WTC11 (cell line): ENCODE data around the gene PPP1R11. TPM values are rescaled to one million over a fixed set of nuclear protein-coding genes. Genes with fewer than 3 reads are reported as not detected.

Experiments used
- ATAC-seq: fragments of 200-7000 bp; cut with Tn5 transposase; 2 replicates; pipeline ENCODE4 v1.10.0; 2021; ENCODE audit warnings: mild to moderate bottlenecking, moderate library complexity
- CTCF ChIA-PET: fragments of 300-600 bp; sonication (Branson Sonifier 250); formaldehyde crosslinking; loops from one replicate; lab custom pipeline; 2021; ENCODE audit warnings: antibody characterized with exemption; lab: Charles Lee
- POLR2A ChIA-PET: fragments of 350-600 bp; sonication (Branson Sonifier 250); formaldehyde crosslinking; loops from one replicate; lab custom pipeline; 2021; ENCODE audit warnings: antibody characterized with exemption; lab: Charles Lee
- DNase-seq: peaks from one replicate; pipeline ENCODE4 v3.0.0; 2021; ENCODE audit warnings: low spot score
- H3K27ac Mint-ChIP-seq: 2 replicates; pipeline ENCODE4 v1.8.0; 2021; ENCODE audit warnings: mixed read lengths
- H3K27me3 Mint-ChIP-seq: 2 replicates; pipeline ENCODE4 v1.8.0; 2021; ENCODE audit warnings: low read depth, mild to moderate bottlenecking, moderate library complexity, mixed read lengths
- H3K36me3 Mint-ChIP-seq: 2 replicates; pipeline ENCODE4 v1.8.0; 2021; ENCODE audit warnings: mixed read lengths
- H3K4me1 Mint-ChIP-seq: 2 replicates; pipeline ENCODE4 v1.8.0; 2022; ENCODE audit warnings: mixed read lengths
- H3K4me3 Mint-ChIP-seq: 2 replicates; pipeline ENCODE4 v1.8.0; 2021; ENCODE audit warnings: mild to moderate bottlenecking, moderate library complexity, mixed read lengths
- H3K9me3 Mint-ChIP-seq: 2 replicates; pipeline ENCODE4 v1.8.0; 2021; ENCODE audit warnings: mixed read lengths
- ATF3 ChIP-seq: sonication (generic); formaldehyde crosslinking; conservative IDR thresholded peaks from 2 replicates; pipeline ENCODE4 v1.8.1; 2022; ENCODE audit warnings: mild to moderate bottlenecking, missing genetic modification reagents
- E2F4 ChIP-seq: sonication (generic); formaldehyde crosslinking; IDR thresholded peaks from 2 replicates; pipeline ENCODE4 v1.8.1; 2022; ENCODE audit warnings: low read depth, mild to moderate bottlenecking, moderate library complexity, missing genetic modification reagents, borderline replicate concordance
- E2F5 ChIP-seq: sonication (generic); formaldehyde crosslinking; IDR thresholded peaks from 2 replicates; pipeline ENCODE4 v1.8.1; 2022; ENCODE audit warnings: mild to moderate bottlenecking, moderate library complexity, missing genetic modification reagents
- ESRRA ChIP-seq: sonication (generic); formaldehyde crosslinking; IDR thresholded peaks from 2 replicates; pipeline ENCODE4 v1.8.1; 2022; ENCODE audit warnings: mild to moderate bottlenecking, missing genetic modification reagents, borderline replicate concordance
- FOXP1 ChIP-seq: sonication (generic); formaldehyde crosslinking; IDR thresholded peaks from 2 replicates; pipeline ENCODE4 v1.8.0; 2022; ENCODE audit warnings: missing genetic modification reagents, mild to moderate bottlenecking, moderate library complexity, borderline replicate concordance
- GABPB1 ChIP-seq: sonication (generic); formaldehyde crosslinking; IDR thresholded peaks from 2 replicates; pipeline ENCODE4 v1.8.1; 2023; ENCODE audit warnings: mild to moderate bottlenecking, missing genetic modification reagents
- HMGA2 ChIP-seq: fragments of 250-450 bp; sonication (Bioruptor Pico); IDR thresholded peaks from 2 replicates; pipeline ENCODE4 v1.4.0; 2021; ENCODE audit warnings: mild to moderate bottlenecking, moderate library complexity
- IRF1 ChIP-seq: sonication (generic); formaldehyde crosslinking; IDR thresholded peaks from 2 replicates; pipeline ENCODE4 v1.8.0; 2023; ENCODE audit warnings: missing genetic modification reagents
- IRF2 ChIP-seq: sonication (generic); formaldehyde crosslinking; IDR thresholded peaks from 2 replicates; pipeline ENCODE4 v1.8.0; 2022; ENCODE audit warnings: low read depth, missing genetic modification reagents, borderline replicate concordance
- KAT7 ChIP-seq: sonication (generic); formaldehyde crosslinking; IDR thresholded peaks from 2 replicates; pipeline ENCODE4 v1.8.1; 2023; ENCODE audit warnings: missing genetic modification reagents, mild to moderate bottlenecking, borderline replicate concordance
- MAX ChIP-seq: sonication (generic); formaldehyde crosslinking; IDR thresholded peaks from 2 replicates; pipeline ENCODE4 v1.8.0; 2022; ENCODE audit warnings: mild to moderate bottlenecking, missing genetic modification reagents
- NFYB ChIP-seq: sonication (generic); formaldehyde crosslinking; conservative IDR thresholded peaks from 2 replicates; pipeline ENCODE4 v1.8.0; 2022; ENCODE audit warnings: low read depth, missing genetic modification reagents
- PREB ChIP-seq: sonication (generic); formaldehyde crosslinking; IDR thresholded peaks from 2 replicates; pipeline ENCODE4 v1.8.1; 2022; ENCODE audit warnings: mild to moderate bottlenecking, missing genetic modification reagents, moderate library complexity, borderline replicate concordance
- RELA ChIP-seq: sonication (generic); formaldehyde crosslinking; IDR thresholded peaks from 2 replicates; pipeline ENCODE4 v1.8.1; 2022; ENCODE audit warnings: missing genetic modification reagents, mild to moderate bottlenecking, borderline replicate concordance
- SMAD4 ChIP-seq: sonication (generic); formaldehyde crosslinking; IDR thresholded peaks from 2 replicates; pipeline ENCODE4 v1.8.0; 2022; ENCODE audit warnings: mild to moderate bottlenecking, missing genetic modification reagents
- ZMAT4 ChIP-seq: fragments of 250-450 bp; sonication (Bioruptor Pico); IDR thresholded peaks from 2 replicates; pipeline ENCODE4 v1.9.0; 2021; ENCODE audit warnings: mild to moderate bottlenecking
- ZNF138 ChIP-seq: sonication (generic); formaldehyde crosslinking; conservative IDR thresholded peaks from 2 replicates; pipeline ENCODE4 v1.8.1; 2022; ENCODE audit warnings: mild to moderate bottlenecking, moderate library complexity, missing genetic modification reagents
- ZNF232 ChIP-seq: sonication (generic); formaldehyde crosslinking; IDR thresholded peaks from 2 replicates; pipeline ENCODE4 v1.8.0; 2022; ENCODE audit warnings: mild to moderate bottlenecking, missing genetic modification reagents
- ZNF281 ChIP-seq: sonication (generic); formaldehyde crosslinking; IDR thresholded peaks from 2 replicates; pipeline ENCODE4 v1.8.0; 2023; ENCODE audit warnings: mild to moderate bottlenecking, missing genetic modification reagents
- ZNF396 ChIP-seq: fragments of 250-450 bp; sonication (Bioruptor Pico); IDR thresholded peaks from 2 replicates; pipeline ENCODE4 v1.8.0; 2021; ENCODE audit warnings: mild to moderate bottlenecking, moderate library complexity, borderline replicate concordance
- ZNF671 ChIP-seq: fragments of 250-450 bp; sonication (Bioruptor Pico); IDR thresholded peaks from 2 replicates; pipeline ENCODE4 v1.8.0; 2021; ENCODE audit warnings: mild to moderate bottlenecking
- total RNA-seq: library from RNA; stranded (reverse); gene quantifications from 3 replicates; pipeline ENCODE4 v1.2.3, GENCODE V29; 2021

The PPP1R11 gene
- total RNA-seq, 1 experiment from 2014 or later = 25.0 TPM

GRCh38 chr6:30100585-30101443 lies 33.8 kb downstream of the PPP1R11 start (continued):
- no peak for TF ChIP-seq IRF2 (CRISPR knock-in tag)
- TF ChIP-seq E2F4 (CRISPR knock-in tag) = no peak
- no peak for TF ChIP-seq ZNF232 (CRISPR knock-in tag)
- 0 out of 2 replicates have a peak, but pooled peaks have one; percentile 40 for TF ChIP-seq SMAD4
- no peak for TF ChIP-seq NFYB (CRISPR knock-in tag)
- TF ChIP-seq FOXP1 (CRISPR knock-in tag) = 0 out of 2 replicates have a peak, but pooled peaks have one; percentile 14
- TF ChIP-seq ZNF396 (CRISPR knock-in tag) = no peak
- no peak for TF ChIP-seq HMGA2
- TF ChIP-seq ZMAT4 (CRISPR knock-in tag) = no peak
- TF ChIP-seq ATF3 = no peak
- TF ChIP-seq ZNF281 (CRISPR knock-in tag) = no peak
- no peak for TF ChIP-seq ZNF671 (CRISPR knock-in tag)
- no peak for TF ChIP-seq ZNF138 (CRISPR knock-in tag)
- peak; percentile 66; the same call in 1 of the 2 replicates for TF ChIP-seq MAX

- no peaks in the 10 kb centered on the region for H3K9me3 Mint-ChIP-seq
- ATAC-seq (peak; percentile 88), DNase-seq (peak; percentile 89)
- ChIA-PET CTCF (interaction anchor here (0.6 to 6.6 kb wide), 22 partner anchors 9 to 451 kb away, joined by 3 to 389 read pairs (median 4); partner anchors contain the start of genes POLR1H, RNF39 and TRIM26), POLR2A (interaction anchor here (1.0 to 1.2 kb wide), 3 partner anchors 27 to 111 kb away, joined by 3 to 7 read pairs (median 3); partner anchors contain the start of genes RNF39 and TRIM26)
- 0 out of 2 replicates have a peak, but pooled peaks have one; percentile 54 for TF ChIP-seq KAT7 (CRISPR knock-in tag)
- peak; percentile 30; the same call in 1 of the 2 replicates for TF ChIP-seq E2F5 (CRISPR knock-in tag)
- peak; percentile 51; the same call in 1 of the 2 replicates for TF ChIP-seq MAX
- peak; percentile 75 for TF ChIP-seq GABPB1 (CRISPR knock-in tag)
- TF ChIP-seq ESRRA (CRISPR knock-in tag) = 0 out of 2 replicates have a peak, but pooled peaks have one; percentile 47
- TF ChIP-seq IRF1 = no peak
- peak; percentile 64; the same call in 1 of the 2 replicates for TF ChIP-seq RELA
- TF ChIP-seq PREB (CRISPR knock-in tag) = no peak
- peaks cover 30% of the 10 kb centered on the region for H3K4me1 Mint-ChIP-seq
- peak overlapping the region; percentile 80 for H3K4me3 Mint-ChIP-seq
- no peak overlapping the region for H3K27ac Mint-ChIP-seq
- no peaks in the 10 kb centered on the region for H3K36me3 Mint-ChIP-seq
- H3K27me3 Mint-ChIP-seq = peaks cover 89% of the 10 kb centered on the region
Measured at GRCh38 chr6:30101444-30102413, 34.7 kb downstream of the PPP1R11 start.
